ENCODE results near the gene PRSS27. TPM values are rescaled to one million over a fixed set of nuclear protein-coding genes. Genes with fewer than 3 reads are reported as not detected.

PRSS27 gene
- total and polyA plus RNA-seq, 11 donors = 0.19 to 1.3 (median 0.39) TPM; not detected in 3

DNA sequence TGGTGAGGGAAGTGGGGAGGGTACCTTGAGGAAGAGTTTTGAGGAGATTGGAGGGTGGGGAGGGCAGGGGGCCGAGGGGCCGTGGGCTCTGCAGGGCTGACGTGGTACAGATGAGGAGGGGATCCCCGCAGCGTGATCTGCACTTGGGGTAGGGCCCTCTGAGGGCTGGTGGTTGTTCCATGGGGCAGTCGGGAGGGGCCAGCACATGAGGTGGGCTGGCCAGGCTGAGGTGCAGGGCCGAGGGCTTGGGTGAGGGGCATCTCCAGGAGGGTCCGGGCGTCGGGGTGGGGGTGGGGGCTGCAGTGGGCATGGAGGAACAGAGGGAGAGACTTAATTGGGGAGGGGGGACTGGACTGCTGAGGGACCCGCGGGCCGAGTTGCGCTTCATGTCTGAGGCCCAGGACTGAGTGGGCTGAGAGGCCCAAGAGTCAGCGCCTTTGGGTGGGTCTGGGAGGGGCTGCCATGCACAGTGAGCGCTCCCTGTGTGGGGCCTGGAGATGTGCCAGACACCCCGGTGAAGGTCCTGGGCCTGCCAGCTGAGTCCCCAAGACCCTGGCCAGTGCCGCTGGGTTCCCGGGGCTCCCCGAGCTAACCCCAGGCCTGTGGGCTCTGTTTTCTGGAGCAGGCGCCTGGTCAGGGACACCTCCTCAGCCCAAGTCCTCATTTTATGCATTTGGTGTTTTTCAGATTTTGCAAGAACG, 13.3 kb downstream of the PRSS27 start:
- no peaks in the 10 kb centered on the region for H3K27me3 ChIP-seq
- ATAC-seq (no peak), DNase-seq (no peak)
- H3K4me3 ChIP-seq = no peak overlapping the region
- peaks cover 0 to 24% (median 11%) of the 10 kb centered on the region in 12 donors for H3K4me1 ChIP-seq
- WGBS, 4 donors = 94 to 98% (median 95%) methylated on average over 15 to 22 of the region's 22 CpGs
- TF ChIP-seq, protein P1, sequence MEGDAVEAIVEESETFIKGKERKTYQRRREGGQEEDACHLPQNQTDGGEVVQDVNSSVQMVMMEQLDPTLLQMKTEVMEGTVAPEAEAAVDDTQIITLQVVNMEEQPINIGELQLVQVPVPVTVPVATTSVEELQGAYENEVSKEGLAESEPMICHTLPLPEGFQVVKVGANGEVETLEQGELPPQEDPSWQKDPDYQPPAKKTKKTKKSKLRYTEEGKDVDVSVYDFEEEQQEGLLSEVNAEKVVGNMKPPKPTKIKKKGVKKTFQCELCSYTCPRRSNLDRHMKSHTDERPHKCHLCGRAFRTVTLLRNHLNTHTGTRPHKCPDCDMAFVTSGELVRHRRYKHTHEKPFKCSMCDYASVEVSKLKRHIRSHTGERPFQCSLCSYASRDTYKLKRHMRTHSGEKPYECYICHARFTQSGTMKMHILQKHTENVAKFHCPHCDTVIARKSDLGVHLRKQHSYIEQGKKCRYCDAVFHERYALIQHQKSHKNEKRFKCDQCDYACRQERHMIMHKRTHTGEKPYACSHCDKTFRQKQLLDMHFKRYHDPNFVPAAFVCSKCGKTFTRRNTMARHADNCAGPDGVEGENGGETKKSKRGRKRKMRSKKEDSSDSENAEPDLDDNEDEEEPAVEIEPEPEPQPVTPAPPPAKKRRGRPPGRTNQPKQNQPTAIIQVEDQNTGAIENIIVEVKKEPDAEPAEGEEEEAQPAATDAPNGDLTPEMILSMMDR (IDR thresholded peaks at IDR 0.05) = no peak
- TF ChIP-seq POLR2A (IDR thresholded peaks at IDR 0.05) = no peak
- H3K9me3 ChIP-seq = no peaks in the 10 kb centered on the region
- H3K27ac ChIP-seq = no peak overlapping the region
- intact Hi-C loops (cut with DNase I) = no loop called here
- peaks cover 0 to 81% (median 50%) of the 10 kb centered on the region in 9 donors for H3K36me3 ChIP-seq

DNA sequence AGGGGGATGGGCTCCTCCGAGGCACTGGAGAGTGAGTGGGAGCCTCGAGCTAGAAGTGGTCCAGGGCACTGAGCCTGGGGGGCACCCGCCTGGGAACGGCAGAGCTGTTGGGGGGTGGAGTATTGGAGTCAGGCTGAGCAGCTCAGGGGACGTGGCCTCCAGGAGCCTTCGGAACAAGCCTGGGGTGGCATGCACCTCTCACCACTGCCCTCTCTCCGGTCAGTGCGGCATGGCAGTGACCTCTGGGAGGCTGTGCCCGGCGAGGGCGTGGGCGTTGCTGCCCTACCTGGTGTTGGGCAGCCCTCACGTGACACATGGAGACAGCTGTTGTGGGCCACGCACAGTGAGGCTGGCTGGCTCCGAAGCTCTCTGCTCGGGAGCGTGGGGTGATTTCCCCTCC, 13.9 kb downstream of the PRSS27 start:
- Histone ChIP-seq H3K9me3 (no peaks in the 10 kb centered on the region), H3K36me3 (peaks cover 0 to 88% (median 52%) of the 10 kb centered on the region in 9 donors), H3K27me3 (no peaks in the 10 kb centered on the region), H3K4me3 (no peak overlapping the region), H3K27ac (no peak overlapping the region), H3K4me1 (peaks cover 0 to 24% (median 11%) of the 10 kb centered on the region in 12 donors)
- intact Hi-C loops (cut with DNase I) = no loop called here
- WGBS, 4 donors = 90 to 96% (median 95%) methylated on average over 10 to 17 of the region's 17 CpGs
- no peak for ATAC-seq
- TF ChIP-seq, protein P1 (IDR thresholded peaks at IDR 0.05) = no peak
- no peak for TF ChIP-seq POLR2A (IDR thresholded peaks at IDR 0.05)
- DNase-seq = no peak

GRCh38 chr16:2705351-2705750, 14.7 kb downstream of the PRSS27 start:
- H3K4me3 ChIP-seq = no peak overlapping the region
- H3K9me3 ChIP-seq = no peaks in the 10 kb centered on the region
- intact Hi-C loops (cut with DNase I) = no loop called here
- ATAC-seq (no peak), DNase-seq (no peak)
- 90 to 93% (median 90%) methylated on average over 10 of the region's 10 CpGs; no CpG with 5 or more reads in 1 of the 4 donors for WGBS, 4 donors
- H3K36me3 ChIP-seq = peaks cover 0 to 95% (median 59%) of the 10 kb centered on the region in 9 donors
- no peak overlapping the region for H3K27ac ChIP-seq
- H3K4me1 ChIP-seq = peaks cover 0 to 24% (median 11%) of the 10 kb centered on the region in 12 donors
- H3K27me3 ChIP-seq = no peaks in the 10 kb centered on the region
- TF ChIP-seq POLR2A (IDR thresholded peaks at IDR 0.05) = no peak
- TF ChIP-seq, protein P1 (IDR thresholded peaks at IDR 0.05) = no peak

DNA sequence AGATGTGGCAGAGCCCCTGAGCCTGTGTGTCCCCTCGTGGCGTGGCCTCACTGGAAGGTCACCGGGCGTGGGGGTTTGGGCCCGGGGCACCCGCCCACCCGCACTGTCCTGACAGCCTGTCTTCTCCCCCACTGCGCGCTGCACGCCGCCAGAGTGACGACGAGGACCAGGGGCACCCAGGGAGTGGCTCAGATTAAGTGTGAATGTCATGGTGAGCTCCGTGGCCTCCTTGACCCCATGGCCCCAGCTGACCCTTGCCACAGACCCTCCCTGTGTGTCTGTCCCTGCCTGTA, 15.1 kb downstream of the PRSS27 start:
- Histone ChIP-seq H3K27me3 (no peaks in the 10 kb centered on the region), H3K4me3 (no peak overlapping the region), H3K36me3 (peaks cover 0 to 95% (median 63%) of the 10 kb centered on the region in 9 donors), H3K9me3 (no peaks in the 10 kb centered on the region), H3K27ac (no peak overlapping the region), H3K4me1 (peaks cover 0 to 24% (median 11%) of the 10 kb centered on the region in 12 donors)
- ATAC-seq (no peak), DNase-seq (no peak)
- TF ChIP-seq, protein P1 (IDR thresholded peaks at IDR 0.05) = no peak
- no peak for TF ChIP-seq POLR2A (IDR thresholded peaks at IDR 0.05)
- 92 to 100% (median 97%) methylated on average over 3 to 14 of the region's 14 CpGs for WGBS, 4 donors
- intact Hi-C loops (cut with DNase I) = no loop called here
